GM08714 (cell line): ENCODE measurements around the gene OR8B8.

Source experiments
- H3K4me3 ChIP-seq: fragments of 200-500 bp; sonication (Bioruptor generic); 2 replicates; pipeline ENCODE4 v1.5.1; 2014; ENCODE audit warnings: mild to moderate bottlenecking, low read length, inconsistent platforms
- ZNF274 ChIP-seq: IDR thresholded peaks from 2 replicates; pipeline ENCODE4 v1.6.1; 2012; ENCODE audit warnings: mild to moderate bottlenecking, low read depth, low read length

Gene OR8B8, protein sequence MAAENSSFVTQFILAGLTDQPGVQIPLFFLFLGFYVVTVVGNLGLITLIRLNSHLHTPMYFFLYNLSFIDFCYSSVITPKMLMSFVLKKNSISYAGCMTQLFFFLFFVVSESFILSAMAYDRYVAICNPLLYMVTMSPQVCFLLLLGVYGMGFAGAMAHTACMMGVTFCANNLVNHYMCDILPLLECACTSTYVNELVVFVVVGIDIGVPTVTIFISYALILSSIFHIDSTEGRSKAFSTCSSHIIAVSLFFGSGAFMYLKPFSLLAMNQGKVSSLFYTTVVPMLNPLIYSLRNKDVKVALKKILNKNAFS

DNA sequence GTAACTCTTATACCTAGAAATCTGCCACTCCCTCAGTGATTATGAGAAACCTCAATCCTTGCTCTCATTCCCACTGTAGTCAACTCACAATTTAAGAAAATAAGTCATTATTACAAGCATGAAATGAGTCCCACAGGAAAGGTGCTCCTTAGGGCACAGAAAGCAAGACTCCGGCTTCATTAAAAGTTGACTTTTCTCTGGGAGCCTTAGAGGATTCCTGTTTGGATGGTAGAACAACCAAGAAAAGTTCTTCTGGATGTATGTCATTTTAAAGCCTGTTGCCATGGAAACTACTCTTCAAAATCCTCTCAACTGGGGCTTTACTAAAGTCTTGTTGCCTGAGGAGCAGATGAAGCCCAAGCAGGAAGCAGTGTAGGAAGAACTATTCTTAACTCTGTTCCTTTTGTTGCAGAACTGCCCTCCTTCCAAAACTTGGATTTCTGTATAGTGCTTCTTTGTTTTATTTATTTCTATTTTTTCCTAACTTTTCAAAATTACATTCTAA, at the start of gene OR8B8:
Gene OR8B8, minus strand, starts transcription at position 51 of the 505 bp plus-strand sequence. CDS start 4,611 bp downstream, outside the sequence.
- no peak within 1 kb of the TSS for H3K4me3 ChIP-seq
- no peak for TF ChIP-seq ZNF274

DNA sequence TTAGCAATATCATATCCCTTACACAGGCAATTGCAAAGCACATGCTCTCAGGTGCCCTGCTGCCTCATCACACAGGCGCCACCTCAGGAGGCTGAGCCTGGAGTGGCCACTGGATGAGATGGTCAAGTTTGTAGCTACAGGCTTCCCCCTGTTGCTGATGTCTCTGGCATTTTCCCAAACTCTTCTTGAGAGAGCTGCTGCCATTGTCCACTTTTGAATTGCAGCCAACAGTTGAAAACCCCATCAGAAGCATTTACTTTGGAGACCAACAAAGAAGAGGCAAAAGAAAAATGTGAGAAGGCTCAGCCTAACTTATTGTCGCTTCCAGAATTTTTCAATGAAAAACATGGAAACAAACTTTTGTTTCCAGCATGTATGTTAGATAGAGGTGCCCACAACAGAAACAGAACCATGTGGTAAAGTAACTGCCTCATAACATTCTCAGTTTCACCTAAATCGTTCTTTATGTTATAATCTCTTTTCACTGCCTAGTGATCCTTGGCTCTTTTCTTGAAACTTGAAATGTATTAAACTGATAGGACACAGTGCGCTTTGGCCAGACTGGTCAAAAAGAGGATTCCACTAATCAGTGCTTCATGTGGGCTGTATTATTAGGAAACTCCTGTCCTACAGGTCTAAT, 47.6 kb upstream of the OR8B8 start:
- TF ChIP-seq ZNF274: no peak
- H3K4me3 ChIP-seq: no peak overlapping the region

DNA sequence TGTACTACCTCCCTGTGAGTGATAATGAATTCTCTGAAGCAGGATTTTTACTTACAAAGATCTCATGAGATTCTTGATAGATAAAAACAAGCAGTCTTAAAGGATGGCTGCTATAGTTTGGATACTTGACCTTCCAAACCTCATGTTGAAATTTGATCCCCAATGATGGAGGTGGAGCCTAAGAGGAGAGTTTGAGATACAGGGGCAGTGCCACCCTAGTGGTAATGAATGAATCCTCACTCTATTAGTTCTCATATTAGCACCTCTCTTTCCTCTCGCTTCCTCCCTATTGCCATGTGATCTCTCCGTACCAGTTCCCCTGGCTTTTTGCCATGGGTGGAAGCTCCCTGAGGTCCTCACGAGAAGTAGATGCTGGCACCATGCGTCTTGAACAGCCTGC, 37.9 kb upstream of the OR8B8 start:
- no peak for TF ChIP-seq ZNF274

DNA sequence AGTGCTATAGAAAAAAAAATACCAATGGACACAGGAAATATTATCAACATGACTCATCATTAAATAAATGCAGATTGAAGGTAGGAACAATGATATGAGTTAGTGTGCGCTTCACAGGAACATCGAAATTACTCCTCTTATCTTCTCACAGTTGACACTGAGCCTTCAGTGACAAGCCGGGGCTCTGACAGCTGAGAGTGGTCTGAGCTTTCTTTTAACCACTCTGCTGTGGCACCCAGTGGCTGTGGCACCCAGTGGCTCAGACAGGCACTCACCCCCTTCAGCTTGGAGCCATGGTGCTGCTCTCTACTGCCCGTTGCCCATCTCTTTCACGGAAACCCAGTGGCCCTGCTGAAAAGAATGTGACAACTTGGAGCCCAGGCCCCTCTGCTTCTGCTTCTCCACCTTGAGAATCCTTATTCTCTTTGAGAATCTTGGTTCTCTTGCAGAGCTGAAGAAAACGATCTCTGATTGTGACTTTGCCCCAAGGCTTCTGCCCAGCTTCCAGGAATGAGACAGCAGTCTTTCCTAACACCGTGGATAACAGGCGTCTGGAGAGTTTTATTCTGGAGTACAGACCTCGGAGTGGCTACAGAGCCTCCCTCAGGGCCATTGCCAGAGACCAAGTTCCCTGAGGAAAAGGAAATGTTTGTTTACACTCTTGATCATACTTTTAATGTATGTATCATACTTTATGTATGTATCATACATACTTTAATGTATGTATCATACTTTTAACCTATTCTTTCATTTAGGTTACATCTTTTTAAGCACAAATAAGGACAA, 37.1 kb upstream of the OR8B8 start:
- H3K4me3 ChIP-seq: no peak overlapping the region
- TF ChIP-seq ZNF274: no peak

More for the DNA sequence above, 37.9 kb upstream of the OR8B8 start:
- no peak overlapping the region for H3K4me3 ChIP-seq

DNA sequence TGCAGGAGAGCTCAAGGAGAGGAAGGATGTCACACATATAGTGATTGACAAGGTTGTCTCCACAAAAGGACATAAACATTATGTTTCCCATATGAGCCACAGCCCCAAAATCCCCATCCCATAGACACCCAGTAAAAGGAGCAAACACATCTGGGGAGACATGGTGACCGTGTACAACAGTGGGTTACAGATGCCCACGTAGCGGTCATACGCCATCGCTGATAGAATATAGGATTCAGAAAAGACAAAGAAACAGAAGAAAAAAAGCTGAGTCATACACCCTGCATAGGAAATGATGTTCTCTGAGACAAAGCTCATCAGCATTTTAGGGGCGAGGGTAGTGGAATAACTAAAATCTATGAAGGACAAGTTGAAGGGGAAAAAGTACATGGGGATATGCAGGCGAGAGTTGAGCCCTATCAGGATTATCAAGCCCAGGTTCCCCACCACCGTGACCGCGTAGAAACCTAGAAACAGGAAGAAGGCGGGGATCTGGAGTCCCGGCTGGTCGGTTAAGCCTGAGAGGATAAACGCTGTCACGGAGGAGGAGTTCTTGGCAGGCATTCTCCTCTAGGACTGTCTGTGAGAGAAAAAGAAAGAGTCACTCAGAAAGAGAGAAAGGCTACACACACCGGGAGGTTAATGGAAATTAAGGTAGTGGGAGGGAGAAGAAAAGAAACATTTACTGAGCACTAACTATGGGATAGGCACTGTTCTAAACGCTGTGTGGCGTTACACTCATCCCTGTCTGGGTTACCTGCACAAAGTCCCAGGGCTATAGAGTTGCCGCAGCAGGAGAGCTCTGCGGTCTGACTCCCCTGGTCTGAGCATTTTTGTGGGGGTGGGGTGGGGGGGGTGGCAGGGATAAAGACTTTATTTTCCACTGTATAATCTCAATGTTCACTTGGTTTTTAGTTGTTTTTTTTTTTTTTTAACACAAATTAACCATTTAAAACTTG, 36.1 kb upstream of the OR8B8 start:
- H3K4me3 ChIP-seq: no peak overlapping the region
- no peak for TF ChIP-seq ZNF274

DNA sequence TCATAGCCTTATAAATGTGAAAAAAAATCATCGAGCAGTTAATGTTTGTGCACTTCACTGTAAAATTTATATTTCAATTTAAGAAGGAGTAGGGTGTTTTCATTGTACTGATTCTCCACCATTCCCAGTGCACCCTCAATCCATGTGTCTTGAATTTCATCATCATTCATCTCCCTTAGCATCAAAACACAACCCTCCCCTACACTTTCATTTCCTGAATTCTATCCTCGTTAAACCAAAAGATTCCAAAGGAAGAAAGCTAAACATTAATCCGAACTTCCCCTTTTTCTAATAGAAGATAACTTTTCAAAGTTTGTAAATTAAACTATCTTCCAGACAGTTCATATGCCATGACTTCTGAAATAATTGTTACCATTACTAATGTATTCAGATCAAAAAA, 34.1 kb upstream of the OR8B8 start:
- TF ChIP-seq ZNF274: no peak
- H3K4me3 ChIP-seq: no peak overlapping the region

DNA sequence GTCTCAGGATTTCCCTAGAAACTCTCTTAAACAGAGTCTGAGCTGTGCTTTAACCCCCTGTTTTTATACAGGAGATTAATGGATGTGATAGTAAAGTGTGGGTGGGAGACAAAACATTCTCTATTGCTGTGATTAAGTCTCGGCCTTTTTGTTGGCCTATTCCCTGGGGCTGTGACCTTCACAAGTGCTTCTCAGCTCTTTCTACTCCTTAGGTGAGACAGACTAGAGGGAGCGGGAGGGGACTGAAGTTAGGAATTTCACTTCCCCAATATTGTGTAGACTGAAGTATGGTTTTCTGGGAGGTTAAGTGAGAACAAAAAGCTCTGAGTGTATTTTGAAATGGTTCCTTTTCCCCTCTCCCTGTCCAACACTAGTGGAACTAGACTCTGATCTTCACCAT, 29.8 kb upstream of the OR8B8 start:
- no peak for TF ChIP-seq ZNF274
- no peak overlapping the region for H3K4me3 ChIP-seq

DNA sequence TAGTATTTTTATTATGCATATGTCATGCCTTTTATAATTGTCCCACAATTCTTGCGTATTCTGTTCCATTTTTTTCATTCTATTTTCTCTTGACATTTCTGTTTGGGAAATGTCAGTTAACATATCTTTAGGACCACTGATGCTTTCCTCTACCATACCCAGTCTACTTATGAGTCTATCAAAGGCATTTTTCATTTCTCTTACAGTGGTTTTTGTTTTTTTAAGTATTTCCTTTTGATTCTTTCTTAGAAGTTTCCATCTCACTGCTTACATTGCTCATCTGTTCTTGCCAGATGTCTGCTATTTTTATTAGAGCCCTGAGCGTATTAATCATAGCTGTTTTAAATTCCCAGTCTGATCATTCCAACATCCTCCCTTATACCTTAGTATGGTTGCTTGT, 29.3 kb upstream of the OR8B8 start:
- no peak for TF ChIP-seq ZNF274
- H3K4me3 ChIP-seq: no peak overlapping the region

DNA sequence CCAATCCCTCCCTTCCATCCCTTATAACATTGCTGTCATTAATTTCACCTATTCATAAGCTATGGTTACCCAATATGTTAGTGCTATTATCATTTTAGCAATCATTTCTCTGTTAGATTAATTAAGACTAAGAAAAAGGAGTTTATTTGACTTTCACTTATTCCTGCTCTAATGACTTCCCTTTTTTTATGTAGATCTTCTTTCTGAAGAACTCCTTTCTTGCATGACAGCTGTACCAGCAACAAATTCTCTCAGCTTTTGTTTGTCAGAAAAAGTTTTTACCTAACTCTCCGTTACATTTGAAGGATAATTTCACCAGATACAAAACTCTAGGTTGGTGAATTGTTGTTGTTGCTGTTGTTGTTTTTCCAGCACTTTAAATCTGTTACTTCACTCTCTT, 28.6 kb upstream of the OR8B8 start:
- no peak overlapping the region for H3K4me3 ChIP-seq
- TF ChIP-seq ZNF274: no peak

DNA sequence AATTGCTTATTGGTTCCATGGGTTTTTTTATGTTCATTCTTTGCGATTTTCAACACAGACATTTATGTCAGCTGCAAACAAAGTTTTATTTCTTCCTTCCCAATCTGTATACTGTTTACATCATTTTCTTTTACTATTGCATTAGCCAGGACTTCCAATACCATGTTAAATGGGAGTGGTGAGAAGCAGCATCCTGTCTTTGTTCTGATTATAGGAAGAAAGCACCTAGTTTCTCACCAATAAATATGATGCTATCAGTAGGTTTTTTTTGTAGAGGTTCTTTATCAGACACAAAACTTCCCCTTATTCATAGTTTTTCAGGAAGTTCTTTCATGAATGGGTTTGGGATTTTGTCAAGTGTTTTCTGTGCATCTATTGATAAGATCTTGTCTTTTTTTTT, 28.0 kb upstream of the OR8B8 start:
- TF ChIP-seq ZNF274: no peak
- no peak overlapping the region for H3K4me3 ChIP-seq

DNA sequence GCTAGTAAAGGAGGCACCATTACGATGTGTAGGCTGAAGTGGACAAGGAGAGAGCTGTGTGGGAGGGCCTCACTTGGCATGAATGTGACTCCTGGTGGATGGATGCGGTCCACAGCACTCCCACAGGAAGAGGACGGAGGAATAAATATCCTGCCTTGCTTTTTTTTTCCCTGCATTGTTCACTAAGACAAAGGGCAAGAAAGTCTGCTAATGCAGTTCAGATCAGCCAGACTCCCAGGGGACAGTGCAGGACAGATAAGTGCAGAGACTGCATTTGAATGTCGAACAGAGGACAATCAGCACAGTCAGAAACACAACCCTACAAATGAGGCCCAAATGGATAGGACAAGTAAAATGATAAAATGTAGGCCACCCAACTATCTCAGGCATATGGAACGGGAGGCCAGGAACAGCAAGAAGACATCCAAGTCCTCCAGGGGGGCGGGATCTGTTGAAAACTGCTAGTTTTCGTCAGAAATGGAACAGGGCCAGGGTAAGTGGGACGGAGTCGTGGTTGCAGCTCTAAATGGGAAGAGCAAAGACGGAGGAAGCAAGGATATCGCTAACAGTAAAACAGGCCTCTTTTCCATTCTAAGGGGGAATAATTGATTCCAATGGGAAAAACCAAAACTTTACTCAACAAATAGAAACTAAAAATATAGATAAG, 25.2 kb upstream of the OR8B8 start:
- H3K4me3 ChIP-seq: no peak overlapping the region
- no peak for TF ChIP-seq ZNF274

DNA sequence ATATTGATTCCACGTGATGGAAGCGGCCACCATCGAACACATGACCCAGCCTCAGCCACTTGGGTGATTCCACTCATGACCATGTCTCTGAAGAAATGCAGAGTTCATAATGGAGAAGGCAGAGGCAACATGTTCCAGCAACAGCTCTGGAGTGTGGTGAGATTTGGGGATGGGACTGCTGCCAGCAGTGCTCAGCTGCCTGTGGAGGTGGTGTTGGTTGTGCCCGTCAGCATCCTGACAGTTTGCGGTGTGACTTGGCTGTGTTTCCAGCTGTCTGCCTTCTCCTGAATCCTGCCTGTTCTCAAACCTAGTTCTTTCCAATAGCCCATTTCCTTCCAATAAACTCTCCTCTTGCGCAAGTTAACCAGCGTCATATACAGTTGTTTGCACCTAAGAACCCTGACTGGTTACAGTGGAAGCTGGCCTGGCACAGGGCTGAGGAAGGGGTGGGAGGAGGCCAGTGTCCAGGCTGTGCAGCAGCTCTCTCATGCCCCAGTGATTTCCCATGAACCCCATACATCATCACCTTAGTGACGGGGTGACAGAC, 22.0 kb upstream of the OR8B8 start:
- H3K4me3 ChIP-seq: no peak overlapping the region
- no peak for TF ChIP-seq ZNF274

DNA sequence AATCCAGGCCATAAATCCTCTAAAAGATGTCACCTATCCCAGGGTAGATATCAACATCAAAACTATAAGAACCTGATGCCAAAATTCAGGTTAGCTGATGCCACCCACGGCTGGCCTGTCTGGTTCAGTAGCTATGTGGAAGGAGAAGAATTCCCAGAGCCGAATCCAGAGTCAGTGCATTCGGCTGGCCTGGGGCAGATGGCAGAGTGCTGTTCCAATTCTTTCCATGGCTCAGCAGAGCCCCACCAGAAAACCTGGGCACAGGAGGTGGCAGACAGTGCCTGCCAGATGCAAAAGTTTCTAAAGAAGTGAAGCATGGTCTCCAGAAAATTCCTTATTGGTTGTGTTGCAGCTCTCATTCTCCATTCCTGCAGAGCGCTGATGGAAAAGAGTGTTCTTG, 19.9 kb upstream of the OR8B8 start:
- TF ChIP-seq ZNF274: no peak

More for the DNA sequence above, 19.9 kb upstream of the OR8B8 start:
- no peak overlapping the region for H3K4me3 ChIP-seq
